ENCODE results near the gene N4BP2L2. TPM values are rescaled to one million over a fixed set of nuclear protein-coding genes. Genes with fewer than 3 reads are reported as not detected.
A peak's percentile ranks its signal among the peaks of the same experiment; 100 is the strongest.

The N4BP2L2 gene
- total and polyA plus RNA-seq, 7 donors, result 22.0 to 232 (median 160) TPM

DNA sequence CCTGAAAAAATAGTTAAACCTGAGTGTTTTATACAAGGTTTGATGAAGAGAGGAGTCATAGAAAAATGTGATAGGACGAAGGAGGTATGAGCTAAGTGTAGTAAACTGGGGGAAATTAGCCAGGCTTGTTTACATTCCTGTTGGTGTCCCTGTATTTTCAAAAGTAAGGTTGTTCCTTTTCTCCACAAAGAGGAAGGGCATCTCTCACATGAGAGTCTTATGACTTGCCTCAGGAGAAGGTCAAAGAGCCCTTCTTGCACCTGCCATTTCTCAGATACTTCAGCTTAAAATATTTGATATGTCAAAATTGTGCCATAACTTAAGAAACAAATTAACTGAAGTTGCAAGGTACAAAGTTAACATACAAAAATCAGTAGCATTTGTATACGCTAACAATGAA is 3.6 kb upstream of the N4BP2L2 start:
- no peak overlapping the region for H3K27ac ChIP-seq
- H3K4me3 ChIP-seq, result no peak overlapping the region
- H3K36me3 ChIP-seq, result no peaks in the 10 kb centered on the region
- no peak for DNase-seq
- intact Hi-C loops (cut with DNase I), result no loop called here
- no peaks in the 10 kb centered on the region for H3K9me3 ChIP-seq
- TF ChIP-seq, protein P1, sequence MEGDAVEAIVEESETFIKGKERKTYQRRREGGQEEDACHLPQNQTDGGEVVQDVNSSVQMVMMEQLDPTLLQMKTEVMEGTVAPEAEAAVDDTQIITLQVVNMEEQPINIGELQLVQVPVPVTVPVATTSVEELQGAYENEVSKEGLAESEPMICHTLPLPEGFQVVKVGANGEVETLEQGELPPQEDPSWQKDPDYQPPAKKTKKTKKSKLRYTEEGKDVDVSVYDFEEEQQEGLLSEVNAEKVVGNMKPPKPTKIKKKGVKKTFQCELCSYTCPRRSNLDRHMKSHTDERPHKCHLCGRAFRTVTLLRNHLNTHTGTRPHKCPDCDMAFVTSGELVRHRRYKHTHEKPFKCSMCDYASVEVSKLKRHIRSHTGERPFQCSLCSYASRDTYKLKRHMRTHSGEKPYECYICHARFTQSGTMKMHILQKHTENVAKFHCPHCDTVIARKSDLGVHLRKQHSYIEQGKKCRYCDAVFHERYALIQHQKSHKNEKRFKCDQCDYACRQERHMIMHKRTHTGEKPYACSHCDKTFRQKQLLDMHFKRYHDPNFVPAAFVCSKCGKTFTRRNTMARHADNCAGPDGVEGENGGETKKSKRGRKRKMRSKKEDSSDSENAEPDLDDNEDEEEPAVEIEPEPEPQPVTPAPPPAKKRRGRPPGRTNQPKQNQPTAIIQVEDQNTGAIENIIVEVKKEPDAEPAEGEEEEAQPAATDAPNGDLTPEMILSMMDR (IDR thresholded peaks at IDR 0.05), result no peak
- TF ChIP-seq POLR2AphosphoS5 (IDR thresholded peaks at IDR 0.05) (no peak), POLR2A (IDR thresholded peaks at IDR 0.05) (no peak), EP300 (IDR thresholded peaks at IDR 0.05) (no peak)
- no peaks in the 10 kb centered on the region for H3K27me3 ChIP-seq
- 85 to 87% methylated on average over 2 of the region's 2 CpGs for WGBS, 2 donors
- H3K4me1 ChIP-seq, result peaks cover 0 to 5% (median 4%) of the 10 kb centered on the region in 4 donors

DNA sequence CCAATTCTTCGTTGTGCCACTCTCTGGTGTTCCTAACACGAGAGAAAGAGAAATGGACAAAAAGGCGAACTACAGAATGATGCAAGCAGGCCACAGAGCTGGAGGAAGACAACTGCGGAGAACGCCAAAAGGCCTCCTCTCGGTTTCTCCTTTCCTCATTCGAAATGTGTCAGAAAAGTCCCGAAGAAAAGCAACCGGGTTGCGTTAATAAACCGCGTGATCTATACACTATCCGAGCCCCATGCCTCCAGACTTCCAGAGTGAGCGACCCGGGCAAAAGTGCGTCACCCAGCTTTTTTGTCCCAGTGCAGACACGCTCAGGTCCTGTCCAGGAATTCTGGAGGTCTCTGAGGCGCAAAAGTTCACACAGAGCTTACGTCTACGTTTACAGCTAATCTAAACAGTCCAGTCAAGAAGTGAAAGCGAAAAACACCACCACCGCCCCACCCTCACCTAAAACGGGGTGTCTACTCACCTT is 413 bp downstream of the N4BP2L2 start:
- peak; percentile 70 for DNase-seq
- H3K4me1 ChIP-seq, result peaks cover 0 to 46% (median 44%) of the 10 kb centered on the region in 4 donors
- WGBS, 2 donors, result 0% methylated on average over 23 of the region's 23 CpGs

DNA sequence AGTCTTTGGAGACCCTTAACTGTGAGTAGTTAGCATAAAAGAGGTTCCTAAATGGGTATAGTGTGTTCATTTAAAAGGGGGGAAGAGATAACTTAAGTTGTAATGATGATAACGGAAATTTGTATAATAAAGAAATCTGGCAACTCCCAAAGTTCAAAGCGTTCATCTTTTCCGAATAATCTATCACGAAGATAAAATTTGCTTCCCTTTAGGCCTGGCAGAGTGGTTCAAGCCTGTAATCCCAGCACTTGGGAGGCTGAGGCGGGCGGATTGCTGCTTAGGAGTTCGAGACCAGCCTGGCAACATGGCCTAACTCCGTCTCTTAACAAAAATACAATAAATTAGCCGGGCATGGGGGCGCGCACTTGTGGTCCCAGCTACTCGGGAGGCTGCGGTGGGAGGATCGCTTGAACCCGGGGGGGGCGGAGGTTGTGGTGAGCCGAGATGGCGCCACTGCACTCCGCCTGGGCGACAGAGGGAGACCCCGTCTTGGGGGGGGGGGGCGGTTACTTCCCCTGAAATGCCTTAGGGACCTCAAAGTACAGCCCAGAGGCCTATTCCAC is 934 bp downstream of the N4BP2L2 start:
- no peaks in the 10 kb centered on the region for H3K27me3 ChIP-seq
- peaks cover 0 to 20% (median 1%) of the 10 kb centered on the region in 4 donors for H3K36me3 ChIP-seq
- H3K4me1 ChIP-seq, result peaks cover 0 to 51% (median 49%) of the 10 kb centered on the region in 4 donors
- WGBS, 2 donors, result 11 to 27% methylated on average over 22 of the region's 22 CpGs
- TF ChIP-seq POLR2AphosphoS5 (IDR thresholded peaks at IDR 0.05), result no peak
- TF ChIP-seq POLR2A (IDR thresholded peaks at IDR 0.05), result no peak
- TF ChIP-seq, protein P1 (IDR thresholded peaks at IDR 0.05), result no peak
- TF ChIP-seq EP300 (IDR thresholded peaks at IDR 0.05), result no peak
- no peaks in the 10 kb centered on the region for H3K9me3 ChIP-seq
- peak overlapping the region; percentile 90 to 94 (median 92) for H3K27ac ChIP-seq
- peak overlapping the region; percentile 68 to 83 (median 76) for H3K4me3 ChIP-seq
- no peak for DNase-seq
- intact Hi-C loops (cut with DNase I), result loop anchor here (2.0 to 5.0 kb wide), 2 partner anchors 50 to 111 kb away; partner anchors contain the start of gene PDS5B

More for the DNA sequence above, 413 bp downstream of the N4BP2L2 start:
- Histone ChIP-seq H3K27me3 (no peaks in the 10 kb centered on the region), H3K9me3 (no peaks in the 10 kb centered on the region), H3K27ac (peak overlapping the region; percentile 90 to 94 (median 92)), H3K4me3 (peak overlapping the region; percentile 68 to 83 (median 76)), H3K36me3 (peaks cover 0 to 20% (median 1%) of the 10 kb centered on the region in 4 donors)
- TF ChIP-seq, protein P1 (IDR thresholded peaks at IDR 0.05), result no peak
- TF ChIP-seq POLR2AphosphoS5 (IDR thresholded peaks at IDR 0.05) (no peak), POLR2A (IDR thresholded peaks at IDR 0.05) (peak in 1 of 2 donors; percentile 23)
- intact Hi-C loops (cut with DNase I), result loop anchor here (2.0 to 5.0 kb wide), 2 partner anchors 49 to 111 kb away; partner anchors contain the start of gene PDS5B

DNA sequence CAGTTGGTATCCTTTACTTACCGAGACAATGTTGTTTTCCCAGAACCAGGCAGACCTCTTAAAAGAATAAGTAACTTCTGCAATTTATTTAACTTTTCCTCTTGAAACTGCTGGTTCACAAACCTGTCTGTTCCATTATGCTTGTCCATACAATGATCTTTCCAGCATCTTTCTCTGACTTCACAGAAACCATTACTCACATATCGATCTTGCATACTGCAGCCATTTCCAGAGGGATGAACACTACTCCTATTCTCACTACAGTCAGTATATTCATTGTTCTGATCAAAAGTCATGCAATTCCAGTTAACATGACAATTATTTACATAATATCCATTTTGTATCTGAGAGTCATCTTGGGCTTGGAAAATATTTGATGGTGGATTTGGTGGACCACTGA is 2.8 kb downstream of the N4BP2L2 start:
- H3K9me3 ChIP-seq, result no peaks in the 10 kb centered on the region
- 92 to 95% methylated on average over 2 of the region's 2 CpGs for WGBS, 2 donors
- no peak for DNase-seq
- H3K4me1 ChIP-seq, result peaks cover 0 to 68% (median 68%) of the 10 kb centered on the region in 4 donors
- H3K4me3 ChIP-seq, result no peak overlapping the region
- TF ChIP-seq EP300 (IDR thresholded peaks at IDR 0.05), result no peak
- TF ChIP-seq POLR2A (IDR thresholded peaks at IDR 0.05), result no peak
- TF ChIP-seq, protein P1 (IDR thresholded peaks at IDR 0.05), result no peak
- no peak for TF ChIP-seq POLR2AphosphoS5 (IDR thresholded peaks at IDR 0.05)
- no peak overlapping the region for H3K27ac ChIP-seq
- no peaks in the 10 kb centered on the region for H3K27me3 ChIP-seq
- H3K36me3 ChIP-seq, result peaks cover 0 to 20% (median 1%) of the 10 kb centered on the region in 4 donors
- intact Hi-C loops (cut with DNase I), result loop anchor here (5.0 kb wide), 1 partner anchor 52 kb away; the partner anchor contains the start of gene PDS5B
